Mucosa of descending colon (tissue), 3 donors: Measurements from ENCODE around the gene PRSS33. TPM values are rescaled to one million over a fixed set of nuclear protein-coding genes. Genes with fewer than 3 reads are reported as not detected.

Experiments
- ATAC-seq: fragments of 200-7000 bp; cut with Tn5 transposase; one replicate; pipeline ENCODE4 v1.9.1; 2020; ENCODE audit warnings: mild to moderate bottlenecking, moderate library complexity
- DNase-seq, 3 donors: peaks; one replicate each; pipeline ENCODE4 v3.0.0-alpha.2; 2020
- H3K36me3 ChIP-seq: fragments of 200-600 bp; one replicate; pipeline ENCODE4 v1.8.0; 2021; ENCODE audit warnings: low read depth, mild to moderate bottlenecking
- H3K4me1 ChIP-seq: fragments of 200-600 bp; one replicate; pipeline ENCODE4 v1.8.0; 2021; ENCODE audit warnings: low read depth, mild to moderate bottlenecking
- H3K4me3 ChIP-seq: fragments of 200-600 bp; one replicate; pipeline ENCODE4 v1.8.0; 2021; ENCODE audit warnings: mild to moderate bottlenecking
- H3K9me3 ChIP-seq: fragments of 200-600 bp; one replicate; pipeline ENCODE4 v1.8.0; 2021; ENCODE audit warnings: mild to moderate bottlenecking
- intact Hi-C, 2 donors: fragments of 100-400 bp; cut with DNase I in 1 of 2; cut with micrococcal nuclease in 1 of 2; formaldehyde crosslinking; loops; one replicate each; pipeline versions ENCODE4 v1.11.0 to v1.11.1; 2022; cut with DNase I, micrococcal nuclease
- long read RNA-seq, 2 donors: library from polyadenylated mRNA; unstranded; transcript quantifications; one replicate each; pipeline ENCODE4 v2.0.0, GENCODE V29; 2019 to 2021
- total RNA-seq, 3 donors: library from RNA; stranded (reverse); fragmentation: NEBNext Ultra II Directional in 2 of 3; extraction: Animal tissue kit (Norgen Biotek cat#: 25700) in 2 of 3; gene quantifications; one replicate each; pipeline versions ENCODE4 v1.2.1 to v1.2.4, GENCODE V29; 2021 to 2023
- TF ChIP-seq, protein P1 (sequence below): fragments of 200-600 bp; IDR thresholded peaks from one replicate; pipeline ENCODE4 v1.8.0; 2022; ENCODE audit warnings: antibody characterized with exemption, mild to moderate bottlenecking
- donor health status: DM: no; HTN: no; CAD: no; lungs with moderate emphysema.
- donor health status: DM: no; HTN: no; CAD: no.
- donor health status: DM: no; HTN: yes; CAD: no.

Gene PRSS33
- not detected for total RNA-seq
- long read RNA-seq, donor 1 = 0 reads
- long read RNA-seq, donor 2 = 0 reads

DNA sequence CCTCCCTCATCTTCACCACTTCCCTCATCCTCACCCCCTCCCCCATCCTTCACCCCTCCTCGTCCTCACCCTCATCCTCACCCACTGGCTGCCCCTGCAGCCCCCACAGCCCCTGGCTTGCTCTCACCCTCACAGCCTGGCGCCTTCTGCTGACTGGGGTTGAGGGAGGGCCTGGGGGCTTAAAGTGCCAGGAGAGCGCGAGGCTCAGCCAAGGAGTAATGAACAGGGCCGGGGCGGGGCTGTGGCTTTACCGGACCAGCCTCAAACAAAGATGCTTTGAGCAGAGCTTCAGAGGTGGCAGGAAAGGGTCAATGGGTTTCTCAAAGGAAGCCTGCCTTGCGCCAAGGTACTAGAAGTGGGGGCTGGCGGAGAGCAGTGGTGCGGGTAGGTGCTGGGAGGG, at the start of gene PRSS33:
TSS of gene PRSS33 (minus strand) at position 155 of the 400 bp plus-strand sequence. CDS start 1,013 bp downstream, outside the sequence.
- H3K4me3 ChIP-seq = no peak within 1 kb of the TSS
- DNase-seq = peak in 2 of 3 donors; percentile 21 to 46
- no peaks in the 10 kb centered on the region for H3K9me3 ChIP-seq
- TF ChIP-seq, protein P1, sequence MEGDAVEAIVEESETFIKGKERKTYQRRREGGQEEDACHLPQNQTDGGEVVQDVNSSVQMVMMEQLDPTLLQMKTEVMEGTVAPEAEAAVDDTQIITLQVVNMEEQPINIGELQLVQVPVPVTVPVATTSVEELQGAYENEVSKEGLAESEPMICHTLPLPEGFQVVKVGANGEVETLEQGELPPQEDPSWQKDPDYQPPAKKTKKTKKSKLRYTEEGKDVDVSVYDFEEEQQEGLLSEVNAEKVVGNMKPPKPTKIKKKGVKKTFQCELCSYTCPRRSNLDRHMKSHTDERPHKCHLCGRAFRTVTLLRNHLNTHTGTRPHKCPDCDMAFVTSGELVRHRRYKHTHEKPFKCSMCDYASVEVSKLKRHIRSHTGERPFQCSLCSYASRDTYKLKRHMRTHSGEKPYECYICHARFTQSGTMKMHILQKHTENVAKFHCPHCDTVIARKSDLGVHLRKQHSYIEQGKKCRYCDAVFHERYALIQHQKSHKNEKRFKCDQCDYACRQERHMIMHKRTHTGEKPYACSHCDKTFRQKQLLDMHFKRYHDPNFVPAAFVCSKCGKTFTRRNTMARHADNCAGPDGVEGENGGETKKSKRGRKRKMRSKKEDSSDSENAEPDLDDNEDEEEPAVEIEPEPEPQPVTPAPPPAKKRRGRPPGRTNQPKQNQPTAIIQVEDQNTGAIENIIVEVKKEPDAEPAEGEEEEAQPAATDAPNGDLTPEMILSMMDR = no peak
- intact Hi-C loops = no loop called here
- no peaks in the 10 kb centered on the region for H3K36me3 ChIP-seq
- H3K4me1 ChIP-seq = peaks cover 14% of the 10 kb centered on the region
- ATAC-seq = no peak

DNA sequence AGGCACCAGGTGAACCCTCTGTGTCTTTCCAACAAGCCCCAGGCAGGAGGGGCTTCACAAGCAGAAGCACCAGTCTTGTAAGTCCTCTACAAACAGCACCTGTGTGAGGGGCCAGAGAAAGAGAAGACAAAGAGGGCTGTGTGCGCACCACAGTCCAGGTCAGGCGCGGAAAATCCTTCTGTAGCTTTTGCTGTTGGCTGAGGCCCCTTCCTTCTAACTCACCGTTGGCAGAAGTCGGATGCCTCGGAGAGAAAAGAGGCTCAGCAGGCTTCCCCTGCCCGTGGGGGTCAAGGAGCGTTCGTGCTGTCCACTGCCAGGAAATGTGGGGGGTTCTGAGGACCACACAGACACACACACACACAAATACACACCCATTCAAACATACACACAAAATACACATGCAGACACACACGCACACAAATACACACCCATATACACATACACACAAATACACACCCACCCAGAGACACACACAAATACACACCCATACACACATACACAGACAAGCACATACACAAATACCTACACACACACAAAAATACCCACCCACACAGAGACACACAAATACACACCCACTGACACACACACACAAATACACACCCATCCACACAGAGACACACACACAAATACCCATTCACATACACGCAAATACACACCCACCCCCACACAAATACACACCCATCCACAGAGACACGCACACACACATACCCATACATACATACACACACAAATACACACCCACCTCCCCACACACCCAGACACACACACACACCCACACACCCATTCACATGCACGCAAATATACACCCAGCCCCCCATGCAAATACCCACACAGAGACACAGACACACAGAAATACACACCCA, 49.5 kb upstream of the PRSS33 start:
- Histone ChIP-seq H3K4me1 (no peaks in the 10 kb centered on the region), H3K4me3 (no peak overlapping the region), H3K36me3 (no peaks in the 10 kb centered on the region), H3K9me3 (no peaks in the 10 kb centered on the region)
- no peak for ATAC-seq
- intact Hi-C loops = no loop called here
- TF ChIP-seq, protein P1 = no peak
- DNase-seq = no peak

DNA sequence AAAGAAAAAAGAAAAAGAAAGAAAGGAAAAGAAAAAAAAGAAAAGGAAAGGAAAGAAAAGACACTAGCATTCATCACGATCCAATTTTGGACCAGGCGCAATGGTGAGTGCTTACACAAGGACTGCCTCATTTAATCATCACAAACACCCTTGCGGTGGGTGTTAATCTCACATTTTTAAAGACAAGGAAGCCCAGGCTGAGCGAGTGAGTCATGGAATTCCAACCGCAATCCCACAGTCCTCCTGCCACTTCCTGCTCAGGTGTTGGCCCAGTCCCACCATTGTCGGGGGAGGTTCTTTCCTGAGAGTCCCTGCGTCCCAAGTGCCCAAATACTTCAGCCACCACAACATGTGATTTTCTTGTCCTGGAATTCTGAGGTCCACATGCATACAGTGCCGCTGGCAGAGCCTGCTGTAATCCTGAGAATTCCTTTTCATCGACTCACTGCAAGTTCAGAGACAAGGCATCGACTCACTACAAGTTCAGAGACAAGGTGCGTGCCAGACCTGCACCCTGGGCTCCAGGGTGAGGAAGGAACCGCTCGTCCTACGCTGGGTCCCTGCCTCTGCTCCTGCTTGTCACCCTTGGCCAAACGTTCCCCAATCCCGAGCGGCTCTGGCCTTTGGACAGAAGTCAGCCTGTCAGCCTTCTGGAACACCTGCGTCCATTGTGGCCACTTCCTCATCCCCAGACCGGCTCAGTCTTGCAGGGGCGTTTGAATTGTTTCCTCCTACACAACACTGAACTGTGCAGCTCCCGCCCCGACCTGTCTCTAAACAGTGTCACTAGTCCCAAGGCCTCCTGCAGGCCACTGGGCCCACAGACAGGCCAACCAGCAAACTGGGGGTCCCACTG, 48.5 kb upstream of the PRSS33 start:
- Histone ChIP-seq H3K4me1 (no peaks in the 10 kb centered on the region), H3K4me3 (no peak overlapping the region), H3K9me3 (no peaks in the 10 kb centered on the region), H3K36me3 (no peaks in the 10 kb centered on the region)
- TF ChIP-seq, protein P1 = no peak
- DNase-seq (peak in 1 of 3 donors; percentile 38), ATAC-seq (peak; percentile 90)
- intact Hi-C loops = no loop called here

GRCh38 chr16:2834968-2835367, 47.6 kb upstream of the PRSS33 start:
- Histone ChIP-seq H3K9me3 (no peaks in the 10 kb centered on the region), H3K36me3 (no peaks in the 10 kb centered on the region), H3K4me1 (peaks cover 4% of the 10 kb centered on the region), H3K4me3 (no peak overlapping the region)
- intact Hi-C loops = no loop called here
- TF ChIP-seq, protein P1 = no peak
- ATAC-seq (no peak), DNase-seq (no peak)

GRCh38 chr16:2833776-2834175, 46.4 kb upstream of the PRSS33 start:
- H3K4me3 ChIP-seq = no peak overlapping the region
- TF ChIP-seq, protein P1 = no peak
- H3K4me1 ChIP-seq = peaks cover 13% of the 10 kb centered on the region
- DNase-seq = no peak
- ATAC-seq = no peak
- intact Hi-C loops = no loop called here
- H3K36me3 ChIP-seq = no peaks in the 10 kb centered on the region
- no peaks in the 10 kb centered on the region for H3K9me3 ChIP-seq
